K562 treated with DMSO at 1 percent for 12 hours (cell line): ENCODE results near the gene TUB. TPM values are rescaled to one million over a fixed set of nuclear protein-coding genes. Genes with fewer than 3 reads are reported as not detected.

Experiments used
- total RNA-seq: library from RNA; unstranded; fragments of 300-600 nt; gene quantifications from 2 replicates; pipeline ENCODE4 v1.2.3, GENCODE V29; 2022; ENCODE audit not compliant: insufficient read depth

Gene TUB, protein sequence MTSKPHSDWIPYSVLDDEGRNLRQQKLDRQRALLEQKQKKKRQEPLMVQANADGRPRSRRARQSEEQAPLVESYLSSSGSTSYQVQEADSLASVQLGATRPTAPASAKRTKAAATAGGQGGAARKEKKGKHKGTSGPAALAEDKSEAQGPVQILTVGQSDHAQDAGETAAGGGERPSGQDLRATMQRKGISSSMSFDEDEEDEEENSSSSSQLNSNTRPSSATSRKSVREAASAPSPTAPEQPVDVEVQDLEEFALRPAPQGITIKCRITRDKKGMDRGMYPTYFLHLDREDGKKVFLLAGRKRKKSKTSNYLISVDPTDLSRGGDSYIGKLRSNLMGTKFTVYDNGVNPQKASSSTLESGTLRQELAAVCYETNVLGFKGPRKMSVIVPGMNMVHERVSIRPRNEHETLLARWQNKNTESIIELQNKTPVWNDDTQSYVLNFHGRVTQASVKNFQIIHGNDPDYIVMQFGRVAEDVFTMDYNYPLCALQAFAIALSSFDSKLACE
- total RNA-seq = not detected in 2 replicates

DNA sequence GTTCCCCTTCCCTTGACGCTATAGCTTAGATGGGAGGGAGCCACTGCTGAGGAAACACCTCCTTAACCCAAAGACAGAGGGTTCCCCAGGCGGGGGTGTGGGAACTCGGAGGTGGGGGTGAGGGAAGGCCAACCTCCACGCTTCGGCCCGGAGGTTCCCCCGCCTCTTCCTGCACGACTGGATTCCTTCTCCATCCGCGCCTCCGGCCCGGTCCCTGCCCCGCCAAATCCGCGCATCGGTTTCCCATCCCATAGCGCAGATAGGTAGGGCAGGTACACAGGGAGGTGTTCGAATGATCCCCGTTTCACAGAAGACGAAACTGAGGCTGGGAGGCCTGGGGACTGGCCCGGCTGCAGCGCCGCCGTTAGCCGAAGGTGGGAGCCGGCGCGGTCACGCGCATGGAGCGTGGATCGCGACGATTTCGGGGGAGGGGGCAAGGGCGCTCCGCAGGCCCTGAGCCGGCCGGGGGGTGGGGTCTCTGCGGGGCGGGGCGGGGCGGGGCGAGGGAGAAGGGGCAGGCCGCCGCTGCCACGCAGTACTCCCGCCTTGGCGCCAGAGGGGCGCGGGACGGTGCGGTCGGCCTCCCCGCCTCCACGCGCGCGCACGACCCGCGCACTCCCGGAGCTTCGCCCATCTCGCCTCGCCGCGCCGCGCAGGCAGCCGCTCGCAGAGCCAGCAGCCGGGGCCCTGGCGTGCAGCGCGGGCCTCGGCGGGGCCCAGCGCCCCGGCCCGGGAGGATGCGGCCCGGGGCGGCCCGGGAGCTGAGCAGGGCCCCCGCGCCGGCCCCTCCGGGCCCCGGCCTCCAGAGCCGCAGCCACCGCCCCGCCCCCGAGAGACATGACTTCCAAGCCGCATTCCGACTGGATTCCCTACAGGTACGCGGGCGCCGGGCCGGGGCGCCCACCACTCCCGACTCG is at the start of gene TUB:
Gene TUB (plus strand): TSS at position 538 of the 917 bp plus-strand sequence. CDS start 300 bp downstream, at position 838.

Other genes with a start within 250 kb of the TUB start
- gene OR10A6, start 149.9 kb upstream of the TUB start, total RNA-seq = not detected in 2 replicates
- not detected in 2 replicates for gene OR10A3, start 139.5 kb upstream of the TUB start, total RNA-seq
- not detected in 2 replicates for gene NLRP10, start 115.8 kb upstream of the TUB start, total RNA-seq
- 712 and 957 TPM in 2 replicates for gene EIF3F, start 93.9 kb upstream of the TUB start, total RNA-seq
- gene RIC3, start 87.8 kb downstream of the TUB start, total RNA-seq = not detected in 2 replicates
- not detected in 2 replicates for gene LMO1, start 182.7 kb downstream of the TUB start, total RNA-seq